SIG-M5 (cell line): ENCODE measurements around the gene PAXX.
"Not testable (repeated sequence)": the region's sequence is repeated elsewhere in the genome, so short reads cannot be mapped to it uniquely, and the experiment has no call there.

ENCODE experiments used
- DNase-seq: peaks from one replicate; lab custom pipeline; 2025; lab: John Stamatoyannopoulos, UW

The PAXX gene

GRCh38 chr9:137019891-137020683, 27.9 kb downstream of the PAXX start:
- no peak for DNase-seq

- no peak for DNase-seq
Observed at GRCh38 chr9:137020771-137021567, 28.7 kb downstream of the PAXX start.

GRCh38 chr9:137021568-137021978, 29.4 kb downstream of the PAXX start:
- no peak for DNase-seq

GRCh38 chr9:137021979-137022661, 29.9 kb downstream of the PAXX start:
- no peak for DNase-seq

GRCh38 chr9:137022662-137023008, 30.4 kb downstream of the PAXX start:
- no peak for DNase-seq

- no peak for DNase-seq
Observed at GRCh38 chr9:137023157-137023556, 30.9 kb downstream of the PAXX start.

- no peak for DNase-seq
Observed at GRCh38 chr9:137023583-137023991, 31.4 kb downstream of the PAXX start.

- no peak for DNase-seq
Observed at GRCh38 chr9:137025517-137025966, 33.3 kb downstream of the PAXX start.

GRCh38 chr9:137026384-137026783, 34.2 kb downstream of the PAXX start:
- no peak for DNase-seq

- DNase-seq = no peak
Observed at GRCh38 chr9:137026828-137027227, 34.6 kb downstream of the PAXX start.

- DNase-seq = no peak
Observed at GRCh38 chr9:137027369-137028262, 35.4 kb downstream of the PAXX start, which contains the start of gene ABCA2. Gene ABCA2 (minus strand): TSS chr9:137028237. CDS start chr9:137028140, 97 bp downstream.

GRCh38 chr9:137028263-137029057, 36.2 kb downstream of the PAXX start:
- no peak for DNase-seq

- DNase-seq = no peak
Observed at GRCh38 chr9:137029058-137029936, 37.1 kb downstream of the PAXX start.

GRCh38 chr9:137030006-137030405, 37.8 kb downstream of the PAXX start:
- DNase-seq = no peak

- DNase-seq = no peak
Observed at GRCh38 chr9:137030538-137031527, 38.6 kb downstream of the PAXX start.

GRCh38 chr9:137031904-137032640, 39.9 kb downstream of the PAXX start, which contains the start of gene FUT7:
Gene FUT7 (minus strand): TSS chr9:137032088. CDS start chr9:137031991, 97 bp downstream.
- no peak for DNase-seq

- no peak for DNase-seq
Observed at GRCh38 chr9:137032858-137033257, 40.6 kb downstream of the PAXX start.

- DNase-seq = not testable (repeated sequence)
Observed at GRCh38 chr9:137033481-137033880, 41.3 kb downstream of the PAXX start.
